WTC11 (cell line): ENCODE measurements around the gene KRR1. TPM values are rescaled to one million over a fixed set of nuclear protein-coding genes. Genes with fewer than 3 reads are reported as not detected.

ENCODE experiments used
- ATAC-seq: fragments of 200-7000 bp; cut with Tn5 transposase; 2 replicates; pipeline ENCODE4 v1.10.0; 2021; ENCODE audit warnings: mild to moderate bottlenecking, moderate library complexity
- CTCF ChIA-PET: fragments of 300-600 bp; sonication (Branson Sonifier 250); formaldehyde crosslinking; loops from one replicate; lab custom pipeline; 2021; ENCODE audit warnings: antibody characterized with exemption; lab: Charles Lee
- POLR2A ChIA-PET: fragments of 350-600 bp; sonication (Branson Sonifier 250); formaldehyde crosslinking; loops from one replicate; lab custom pipeline; 2021; ENCODE audit warnings: antibody characterized with exemption; lab: Charles Lee
- DNase-seq: peaks from one replicate; pipeline ENCODE4 v3.0.0; 2021; ENCODE audit warnings: low spot score
- H3K27ac Mint-ChIP-seq: 2 replicates; pipeline ENCODE4 v1.8.0; 2021; ENCODE audit warnings: mixed read lengths
- H3K27me3 Mint-ChIP-seq: 2 replicates; pipeline ENCODE4 v1.8.0; 2021; ENCODE audit warnings: low read depth, mild to moderate bottlenecking, moderate library complexity, mixed read lengths
- H3K36me3 Mint-ChIP-seq: 2 replicates; pipeline ENCODE4 v1.8.0; 2021; ENCODE audit warnings: mixed read lengths
- H3K4me1 Mint-ChIP-seq: 2 replicates; pipeline ENCODE4 v1.8.0; 2022; ENCODE audit warnings: mixed read lengths
- H3K4me3 Mint-ChIP-seq: 2 replicates; pipeline ENCODE4 v1.8.0; 2021; ENCODE audit warnings: mild to moderate bottlenecking, moderate library complexity, mixed read lengths
- H3K9me3 Mint-ChIP-seq: 2 replicates; pipeline ENCODE4 v1.8.0; 2021; ENCODE audit warnings: mixed read lengths
- AFF4 ChIP-seq: sonication (generic); formaldehyde crosslinking; IDR thresholded peaks from 2 replicates; pipeline ENCODE4 v1.8.1; 2023; ENCODE audit warnings: mild to moderate bottlenecking, missing genetic modification reagents, borderline replicate concordance
- CTCF ChIP-seq: fragments of 200-600 bp; IDR thresholded peaks from 2 replicates; pipeline ENCODE4 v1.8.0; 2022; ENCODE audit warnings: antibody characterized with exemption
- E2F1 ChIP-seq: sonication (generic); formaldehyde crosslinking; IDR thresholded peaks from 2 replicates; pipeline ENCODE4 v1.8.0; 2022; ENCODE audit warnings: mild to moderate bottlenecking, missing genetic modification reagents
- ELF4 ChIP-seq: sonication (generic); formaldehyde crosslinking; IDR thresholded peaks from 2 replicates; pipeline ENCODE4 v1.8.1; 2022; ENCODE audit warnings: low read depth, mild to moderate bottlenecking, moderate library complexity, missing genetic modification reagents
- FOXP1 ChIP-seq: sonication (generic); formaldehyde crosslinking; IDR thresholded peaks from 2 replicates; pipeline ENCODE4 v1.8.0; 2022; ENCODE audit warnings: missing genetic modification reagents, mild to moderate bottlenecking, moderate library complexity, borderline replicate concordance
- GABPB1 ChIP-seq: sonication (generic); formaldehyde crosslinking; IDR thresholded peaks from 2 replicates; pipeline ENCODE4 v1.8.1; 2023; ENCODE audit warnings: mild to moderate bottlenecking, missing genetic modification reagents
- GTF2I ChIP-seq: fragments of 250-450 bp; sonication (Bioruptor Pico); conservative IDR thresholded peaks from 2 replicates; pipeline ENCODE4 v1.4.0; 2021; ENCODE audit warnings: mild to moderate bottlenecking
- HMGA2 ChIP-seq: fragments of 250-450 bp; sonication (Bioruptor Pico); IDR thresholded peaks from 2 replicates; pipeline ENCODE4 v1.4.0; 2021; ENCODE audit warnings: mild to moderate bottlenecking, moderate library complexity
- JUN ChIP-seq: sonication (generic); formaldehyde crosslinking; IDR thresholded peaks from 2 replicates; pipeline ENCODE4 v1.8.0; 2023; ENCODE audit warnings: mild to moderate bottlenecking, missing genetic modification reagents
- NFE2L1 ChIP-seq: sonication (generic); formaldehyde crosslinking; IDR thresholded peaks from 2 replicates; pipeline ENCODE4 v1.8.1; 2023; ENCODE audit warnings: missing genetic modification reagents
- RORB ChIP-seq: fragments of 250-450 bp; sonication (Bioruptor Pico); IDR thresholded peaks from 2 replicates; pipeline ENCODE4 v1.9.0; 2021; ENCODE audit warnings: mild to moderate bottlenecking
- TCF7 ChIP-seq: sonication (generic); formaldehyde crosslinking; IDR thresholded peaks from 2 replicates; pipeline ENCODE4 v1.8.0; 2022; ENCODE audit warnings: mild to moderate bottlenecking, low read depth, missing genetic modification reagents, moderate library complexity
- ZBTB21 ChIP-seq: sonication (generic); formaldehyde crosslinking; IDR thresholded peaks from 2 replicates; pipeline ENCODE4 v1.8.1; 2023; ENCODE audit warnings: mild to moderate bottlenecking, missing genetic modification reagents, borderline replicate concordance
- ZNF138 ChIP-seq: sonication (generic); formaldehyde crosslinking; conservative IDR thresholded peaks from 2 replicates; pipeline ENCODE4 v1.8.1; 2022; ENCODE audit warnings: mild to moderate bottlenecking, moderate library complexity, missing genetic modification reagents
- ZNF219 ChIP-seq: sonication (generic); formaldehyde crosslinking; IDR thresholded peaks from 2 replicates; pipeline ENCODE4 v1.8.0; 2023; ENCODE audit warnings: missing genetic modification reagents, mild to moderate bottlenecking, borderline replicate concordance
- ZNF232 ChIP-seq: sonication (generic); formaldehyde crosslinking; IDR thresholded peaks from 2 replicates; pipeline ENCODE4 v1.8.0; 2022; ENCODE audit warnings: mild to moderate bottlenecking, missing genetic modification reagents
- ZNF423 ChIP-seq: fragments of 250-450 bp; sonication (Bioruptor Pico); IDR thresholded peaks from 2 replicates; pipeline ENCODE4 v2.1.2; 2022; ENCODE audit warnings: mild to moderate bottlenecking, moderate library complexity
- ZNF671 ChIP-seq: fragments of 250-450 bp; sonication (Bioruptor Pico); IDR thresholded peaks from 2 replicates; pipeline ENCODE4 v1.8.0; 2021; ENCODE audit warnings: mild to moderate bottlenecking
- total RNA-seq: library from RNA; stranded (reverse); gene quantifications from 3 replicates; pipeline ENCODE4 v1.2.3, GENCODE V29; 2021
- TF ChIP-seq, protein P1 (sequence below): sonication (generic); formaldehyde crosslinking; IDR thresholded peaks from 2 replicates; pipeline ENCODE4 v1.8.0; 2023; ENCODE audit warnings: missing genetic modification reagents
- TF ChIP-seq, protein P2 (sequence below): fragments of 250-450 bp; sonication (Bioruptor Pico); IDR thresholded peaks from 2 replicates; pipeline ENCODE4 v1.8.0; 2021; ENCODE audit warnings: mild to moderate bottlenecking
- TF ChIP-seq, protein P3 (sequence below): sonication (generic); formaldehyde crosslinking; IDR thresholded peaks from 2 replicates; pipeline ENCODE4 v1.8.0; 2023; ENCODE audit warnings: missing genetic modification reagents, mild to moderate bottlenecking, borderline replicate concordance
- TF ChIP-seq, protein P4 (sequence below): fragments of 250-450 bp; sonication (Bioruptor Pico); conservative IDR thresholded peaks from 2 replicates; pipeline ENCODE4 v1.9.0; 2021; ENCODE audit warnings: mild to moderate bottlenecking

The KRR1 gene
- total RNA-seq, 1 experiment from 2014 or later = 59.6 TPM

GRCh38 chr12:75508159-75508558 lies 3.2 kb downstream of the KRR1 start (continued):
- no peak for TF ChIP-seq CTCF
- TF ChIP-seq, protein P1, sequence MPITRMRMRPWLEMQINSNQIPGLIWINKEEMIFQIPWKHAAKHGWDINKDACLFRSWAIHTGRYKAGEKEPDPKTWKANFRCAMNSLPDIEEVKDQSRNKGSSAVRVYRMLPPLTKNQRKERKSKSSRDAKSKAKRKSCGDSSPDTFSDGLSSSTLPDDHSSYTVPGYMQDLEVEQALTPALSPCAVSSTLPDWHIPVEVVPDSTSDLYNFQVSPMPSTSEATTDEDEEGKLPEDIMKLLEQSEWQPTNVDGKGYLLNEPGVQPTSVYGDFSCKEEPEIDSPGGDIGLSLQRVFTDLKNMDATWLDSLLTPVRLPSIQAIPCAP = no peak
- TF ChIP-seq FOXP1 (CRISPR knock-in tag) = no peak
- TF ChIP-seq, protein P2, sequence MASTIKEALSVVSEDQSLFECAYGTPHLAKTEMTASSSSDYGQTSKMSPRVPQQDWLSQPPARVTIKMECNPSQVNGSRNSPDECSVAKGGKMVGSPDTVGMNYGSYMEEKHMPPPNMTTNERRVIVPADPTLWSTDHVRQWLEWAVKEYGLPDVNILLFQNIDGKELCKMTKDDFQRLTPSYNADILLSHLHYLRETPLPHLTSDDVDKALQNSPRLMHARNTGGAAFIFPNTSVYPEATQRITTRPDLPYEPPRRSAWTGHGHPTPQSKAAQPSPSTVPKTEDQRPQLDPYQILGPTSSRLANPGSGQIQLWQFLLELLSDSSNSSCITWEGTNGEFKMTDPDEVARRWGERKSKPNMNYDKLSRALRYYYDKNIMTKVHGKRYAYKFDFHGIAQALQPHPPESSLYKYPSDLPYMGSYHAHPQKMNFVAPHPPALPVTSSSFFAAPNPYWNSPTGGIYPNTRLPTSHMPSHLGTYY = no peak
- no peak for TF ChIP-seq E2F1 (CRISPR knock-in tag)
- no peak for TF ChIP-seq HMGA2 (CRISPR knock-in tag)
- TF ChIP-seq ZNF671 (CRISPR knock-in tag) = no peak
- TF ChIP-seq ZNF138 (CRISPR knock-in tag) = no peak
- TF ChIP-seq RORB (CRISPR knock-in tag) = no peak
- TF ChIP-seq, protein P3, sequence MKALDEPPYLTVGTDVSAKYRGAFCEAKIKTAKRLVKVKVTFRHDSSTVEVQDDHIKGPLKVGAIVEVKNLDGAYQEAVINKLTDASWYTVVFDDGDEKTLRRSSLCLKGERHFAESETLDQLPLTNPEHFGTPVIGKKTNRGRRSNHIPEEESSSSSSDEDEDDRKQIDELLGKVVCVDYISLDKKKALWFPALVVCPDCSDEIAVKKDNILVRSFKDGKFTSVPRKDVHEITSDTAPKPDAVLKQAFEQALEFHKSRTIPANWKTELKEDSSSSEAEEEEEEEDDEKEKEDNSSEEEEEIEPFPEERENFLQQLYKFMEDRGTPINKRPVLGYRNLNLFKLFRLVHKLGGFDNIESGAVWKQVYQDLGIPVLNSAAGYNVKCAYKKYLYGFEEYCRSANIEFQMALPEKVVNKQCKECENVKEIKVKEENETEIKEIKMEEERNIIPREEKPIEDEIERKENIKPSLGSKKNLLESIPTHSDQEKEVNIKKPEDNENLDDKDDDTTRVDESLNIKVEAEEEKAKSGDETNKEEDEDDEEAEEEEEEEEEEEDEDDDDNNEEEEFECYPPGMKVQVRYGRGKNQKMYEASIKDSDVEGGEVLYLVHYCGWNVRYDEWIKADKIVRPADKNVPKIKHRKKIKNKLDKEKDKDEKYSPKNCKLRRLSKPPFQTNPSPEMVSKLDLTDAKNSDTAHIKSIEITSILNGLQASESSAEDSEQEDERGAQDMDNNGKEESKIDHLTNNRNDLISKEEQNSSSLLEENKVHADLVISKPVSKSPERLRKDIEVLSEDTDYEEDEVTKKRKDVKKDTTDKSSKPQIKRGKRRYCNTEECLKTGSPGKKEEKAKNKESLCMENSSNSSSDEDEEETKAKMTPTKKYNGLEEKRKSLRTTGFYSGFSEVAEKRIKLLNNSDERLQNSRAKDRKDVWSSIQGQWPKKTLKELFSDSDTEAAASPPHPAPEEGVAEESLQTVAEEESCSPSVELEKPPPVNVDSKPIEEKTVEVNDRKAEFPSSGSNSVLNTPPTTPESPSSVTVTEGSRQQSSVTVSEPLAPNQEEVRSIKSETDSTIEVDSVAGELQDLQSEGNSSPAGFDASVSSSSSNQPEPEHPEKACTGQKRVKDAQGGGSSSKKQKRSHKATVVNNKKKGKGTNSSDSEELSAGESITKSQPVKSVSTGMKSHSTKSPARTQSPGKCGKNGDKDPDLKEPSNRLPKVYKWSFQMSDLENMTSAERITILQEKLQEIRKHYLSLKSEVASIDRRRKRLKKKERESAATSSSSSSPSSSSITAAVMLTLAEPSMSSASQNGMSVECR (CRISPR knock-in tag) = no peak
- TF ChIP-seq NFE2L1 (CRISPR knock-in tag) = no peak
- TF ChIP-seq, all 79 proteins: peak for 0

- DNase-seq = no peak
- H3K27me3 Mint-ChIP-seq = no peaks in the 10 kb centered on the region
- H3K9me3 Mint-ChIP-seq = no peaks in the 10 kb centered on the region
- no peak overlapping the region for H3K27ac Mint-ChIP-seq
- ChIA-PET CTCF (no interaction called here), POLR2A (no interaction called here)
- ATAC-seq = no peak
- peaks cover 21% of the 10 kb centered on the region for H3K36me3 Mint-ChIP-seq
- H3K4me1 Mint-ChIP-seq = peaks cover 13% of the 10 kb centered on the region
- no peak overlapping the region for H3K4me3 Mint-ChIP-seq
- TF ChIP-seq ZNF671 (CRISPR knock-in tag) (no peak), GTF2I (no peak), AFF4 (no peak), TCF7 (CRISPR knock-in tag) (no peak), ELF4 (CRISPR knock-in tag) (no peak), ZNF219 (no peak), ZNF232 (CRISPR knock-in tag) (no peak), GABPB1 (CRISPR knock-in tag) (no peak), ZNF423 (CRISPR knock-in tag) (no peak), ZBTB21 (CRISPR knock-in tag) (no peak), NFE2L1 (CRISPR knock-in tag) (no peak), JUN (CRISPR knock-in tag) (no peak)
- TF ChIP-seq, protein P4, sequence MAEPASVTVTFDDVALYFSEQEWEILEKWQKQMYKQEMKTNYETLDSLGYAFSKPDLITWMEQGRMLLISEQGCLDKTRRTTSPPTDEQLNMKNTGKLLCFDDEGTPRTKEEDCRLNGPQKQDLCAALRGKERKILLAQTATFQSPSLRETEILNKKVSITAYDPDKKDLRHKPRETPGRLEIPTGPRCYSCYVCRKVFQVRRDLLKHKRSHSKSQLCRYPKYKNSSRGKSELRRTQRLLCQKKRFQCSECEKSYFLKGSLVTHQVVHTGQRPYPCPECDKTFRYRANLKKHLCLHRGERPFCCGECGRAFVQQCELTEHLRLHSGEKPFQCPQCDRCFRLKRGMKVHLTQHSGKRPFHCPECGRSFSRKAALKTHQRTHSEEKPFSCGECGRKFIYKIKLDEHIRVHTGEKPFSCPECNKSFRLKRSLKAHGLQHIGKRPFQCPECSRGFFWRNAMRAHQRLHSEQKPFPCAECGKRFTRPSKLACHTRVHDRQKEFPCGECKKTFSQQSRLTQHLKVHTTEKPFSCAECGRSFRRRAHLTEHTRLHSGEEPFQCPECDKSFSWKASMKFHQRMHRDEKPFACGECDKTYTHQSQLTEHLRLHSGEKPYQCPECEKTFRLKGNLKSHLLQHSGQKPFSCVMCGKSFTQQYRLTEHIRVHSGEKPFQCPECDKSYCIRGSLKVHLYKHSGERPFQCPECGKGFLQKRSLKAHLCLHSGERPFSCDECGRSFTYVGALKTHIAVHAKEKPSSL (CRISPR knock-in tag) = no peak
These were observed 4.3 kb downstream of the KRR1 start for GRCh38 chr12:75507086-75507485.
